Putamen (tissue), 1 donor: Measurements from ENCODE around the gene UBA7.
A peak's percentile ranks its signal among the peaks of the same experiment; 100 is the strongest.
"Not testable (repeated sequence)": the region's sequence is repeated elsewhere in the genome, so short reads cannot be mapped to it uniquely, and the experiment has no call there.

ENCODE experiments used
- DNase-seq: peaks from one replicate; pipeline ENCODE4 v3.0.0-alpha.2; 2016; ENCODE audit warnings: low spot score

Gene UBA7, protein sequence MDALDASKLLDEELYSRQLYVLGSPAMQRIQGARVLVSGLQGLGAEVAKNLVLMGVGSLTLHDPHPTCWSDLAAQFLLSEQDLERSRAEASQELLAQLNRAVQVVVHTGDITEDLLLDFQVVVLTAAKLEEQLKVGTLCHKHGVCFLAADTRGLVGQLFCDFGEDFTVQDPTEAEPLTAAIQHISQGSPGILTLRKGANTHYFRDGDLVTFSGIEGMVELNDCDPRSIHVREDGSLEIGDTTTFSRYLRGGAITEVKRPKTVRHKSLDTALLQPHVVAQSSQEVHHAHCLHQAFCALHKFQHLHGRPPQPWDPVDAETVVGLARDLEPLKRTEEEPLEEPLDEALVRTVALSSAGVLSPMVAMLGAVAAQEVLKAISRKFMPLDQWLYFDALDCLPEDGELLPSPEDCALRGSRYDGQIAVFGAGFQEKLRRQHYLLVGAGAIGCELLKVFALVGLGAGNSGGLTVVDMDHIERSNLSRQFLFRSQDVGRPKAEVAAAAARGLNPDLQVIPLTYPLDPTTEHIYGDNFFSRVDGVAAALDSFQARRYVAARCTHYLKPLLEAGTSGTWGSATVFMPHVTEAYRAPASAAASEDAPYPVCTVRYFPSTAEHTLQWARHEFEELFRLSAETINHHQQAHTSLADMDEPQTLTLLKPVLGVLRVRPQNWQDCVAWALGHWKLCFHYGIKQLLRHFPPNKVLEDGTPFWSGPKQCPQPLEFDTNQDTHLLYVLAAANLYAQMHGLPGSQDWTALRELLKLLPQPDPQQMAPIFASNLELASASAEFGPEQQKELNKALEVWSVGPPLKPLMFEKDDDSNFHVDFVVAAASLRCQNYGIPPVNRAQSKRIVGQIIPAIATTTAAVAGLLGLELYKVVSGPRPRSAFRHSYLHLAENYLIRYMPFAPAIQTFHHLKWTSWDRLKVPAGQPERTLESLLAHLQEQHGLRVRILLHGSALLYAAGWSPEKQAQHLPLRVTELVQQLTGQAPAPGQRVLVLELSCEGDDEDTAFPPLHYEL

DNA sequence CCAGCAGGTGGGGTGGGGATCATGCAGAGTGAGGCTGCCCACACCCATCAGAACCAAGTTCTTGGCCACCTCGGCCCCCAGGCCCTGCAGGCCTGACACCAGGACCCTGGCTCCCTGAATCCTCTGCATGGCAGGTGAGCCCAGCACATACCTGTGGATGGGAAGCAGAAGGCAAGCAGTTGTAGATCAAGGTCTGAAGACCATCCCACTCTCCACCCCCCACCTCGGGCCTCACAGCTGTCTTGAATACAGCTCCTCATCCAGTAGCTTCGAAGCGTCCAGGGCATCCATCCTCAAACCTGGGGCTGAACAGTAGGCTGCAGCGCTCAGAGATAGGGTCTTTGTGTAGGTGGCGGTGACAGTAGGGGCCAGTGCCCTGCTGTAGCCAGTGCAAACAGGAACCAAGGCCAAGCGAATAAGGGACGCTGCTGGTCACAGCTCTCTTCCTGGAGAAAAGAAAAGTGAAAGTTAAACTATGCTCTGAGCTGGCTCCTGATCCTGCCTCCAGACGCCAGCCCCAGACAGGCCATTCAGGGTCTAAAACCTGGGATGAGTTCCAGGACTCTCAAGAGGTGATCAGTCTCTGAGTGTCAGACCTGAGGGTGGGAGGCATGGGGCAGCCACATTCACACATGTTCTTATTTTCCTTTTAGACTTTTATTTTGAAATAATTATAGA is at the start of gene UBA7:
UBA7 (minus strand) TSS at position 457 of the 678 bp plus-strand sequence; CDS start at position 291, 166 bp downstream.
- no peak for DNase-seq

- no peak for DNase-seq
These were observed 46.0 kb upstream of the UBA7 start for GRCh38 chr3:49859576-49860305.

- peak; percentile 91 for DNase-seq
These were observed 42.6 kb upstream of the UBA7 start, which contains the start of gene TRAIP for GRCh38 chr3:49856181-49857005. Gene TRAIP (minus strand): TSS chr3:49856564. CDS start chr3:49856453, 111 bp downstream.

DNA sequence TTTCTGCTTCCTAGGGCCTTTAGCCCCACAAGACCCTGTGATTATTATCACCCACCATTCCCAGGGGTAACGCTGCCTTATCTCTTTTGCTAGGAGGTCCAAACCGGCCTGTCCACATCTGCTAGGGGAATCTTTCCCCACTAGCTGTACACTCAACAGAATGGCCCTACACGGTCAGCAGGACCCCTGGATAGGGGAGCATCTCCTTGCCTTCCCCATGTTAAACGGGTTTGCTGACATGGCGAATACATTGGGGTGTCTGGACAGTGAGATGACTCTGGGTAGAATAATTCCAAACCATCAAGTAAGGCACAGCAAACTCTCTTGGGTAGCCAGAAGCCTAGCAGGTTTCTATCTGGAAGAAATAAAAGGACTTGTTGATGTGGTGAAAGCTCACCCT is 41.9 kb upstream of the UBA7 start:
- no peak for DNase-seq

DNA sequence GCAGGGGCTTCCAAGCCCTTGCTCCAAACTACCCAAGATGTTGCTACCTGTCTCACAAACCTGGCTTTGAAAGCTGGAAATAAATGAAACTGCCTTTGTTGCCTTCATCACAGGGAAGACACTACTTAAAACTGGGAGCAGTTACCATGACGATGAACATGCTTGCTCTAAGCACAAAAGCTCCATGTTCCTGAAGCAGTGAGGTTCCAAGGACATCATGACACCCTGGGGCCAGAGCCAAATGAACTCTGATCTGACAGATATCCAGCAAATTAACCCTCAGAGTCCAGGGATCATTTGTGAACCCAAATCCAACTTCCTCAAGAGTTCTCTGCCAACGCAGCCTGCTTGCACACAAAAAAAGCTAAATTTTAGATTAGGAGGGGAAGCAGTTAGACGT is 31.9 kb upstream of the UBA7 start:
- no peak for DNase-seq

DNA sequence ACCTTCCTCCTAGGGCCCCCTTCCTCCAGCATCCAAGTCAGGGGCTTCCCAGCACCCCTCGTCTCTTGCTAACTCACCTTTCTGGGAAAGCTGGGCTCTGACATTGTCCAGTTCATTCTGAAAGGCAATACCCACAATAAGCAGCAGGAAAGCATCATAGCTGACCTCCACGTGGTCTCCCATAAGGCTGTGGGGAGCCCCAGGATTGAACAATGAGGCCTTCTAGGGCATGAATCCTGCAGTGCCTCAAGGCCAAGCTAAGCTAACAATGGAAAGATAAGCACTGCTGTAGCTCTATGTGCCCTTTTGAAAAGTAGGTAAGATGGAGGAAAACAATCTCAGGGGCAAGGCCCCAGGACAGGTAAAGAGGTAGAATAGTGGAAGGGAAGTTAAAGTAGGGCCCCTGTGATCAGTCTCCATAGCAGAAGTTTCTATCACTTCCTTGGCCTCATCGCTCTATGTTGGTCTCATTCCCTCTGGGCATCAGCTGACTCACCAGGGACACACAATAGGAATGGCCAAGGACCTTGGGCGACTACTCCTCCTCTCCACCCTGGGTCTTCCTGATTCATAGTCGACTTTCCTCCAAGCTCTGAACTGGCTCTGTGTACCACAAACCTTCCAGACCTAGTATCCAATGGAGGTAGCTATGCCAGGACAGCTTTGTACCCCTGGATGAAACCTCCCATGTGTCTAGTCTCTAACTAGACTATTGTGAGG is 30.9 kb upstream of the UBA7 start:
- DNase-seq, result no peak

GRCh38 chr3:49842843-49843517 is 29.2 kb upstream of the UBA7 start:
- no peak for DNase-seq

DNA sequence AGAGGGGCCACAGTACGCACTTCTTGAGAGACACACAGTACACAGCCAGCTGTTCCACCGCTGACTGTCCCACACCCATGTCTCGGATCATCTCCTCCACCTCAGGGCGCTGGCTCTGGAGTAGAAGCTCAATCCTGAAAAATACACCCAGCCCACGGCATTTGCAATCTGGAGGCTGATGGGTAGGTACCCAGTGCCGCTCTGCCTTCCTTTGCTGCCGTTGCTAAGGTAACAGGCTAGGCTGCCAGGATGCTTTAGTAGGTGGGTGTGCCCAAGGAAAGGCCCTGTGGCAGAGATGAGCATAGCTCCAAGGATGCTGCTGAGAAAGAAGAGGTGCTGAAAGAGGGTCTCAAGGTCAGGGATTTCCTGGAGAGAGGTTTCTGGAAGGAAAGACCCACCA is 28.1 kb upstream of the UBA7 start:
- peak; percentile 82 for DNase-seq

DNA sequence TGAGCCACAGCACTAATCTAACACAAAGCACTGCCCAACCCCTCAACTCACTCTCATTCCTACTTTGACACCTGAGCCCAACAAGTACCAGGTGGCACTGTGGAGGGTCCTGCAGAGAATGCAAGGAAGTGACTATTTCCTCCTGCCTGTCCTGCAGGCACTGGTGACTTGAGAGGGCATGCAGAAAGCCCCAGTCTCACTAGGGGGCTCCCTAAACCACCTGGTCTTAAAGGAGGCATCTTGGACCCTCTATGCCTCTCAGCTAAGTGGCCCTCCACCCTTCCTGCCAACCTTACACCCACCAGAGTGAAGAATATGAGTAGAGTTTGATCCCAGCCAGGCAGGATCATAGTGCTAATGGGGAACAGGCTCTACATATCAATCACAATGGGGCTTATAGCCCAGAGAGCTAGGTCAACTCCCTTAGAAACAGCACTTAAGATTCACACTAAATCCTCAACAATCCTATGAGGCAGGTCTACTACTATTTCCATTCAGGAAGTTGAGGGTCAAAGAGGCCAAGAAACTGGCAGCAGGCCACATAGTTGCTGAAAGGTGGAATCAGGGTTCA is 27.5 kb upstream of the UBA7 start:
- no peak for DNase-seq

GRCh38 chr3:49840388-49840787 is 26.6 kb upstream of the UBA7 start:
- no peak for DNase-seq

- DNase-seq, result peak; percentile 79
These were observed 25.5 kb upstream of the UBA7 start for GRCh38 chr3:49839193-49839809.

DNA sequence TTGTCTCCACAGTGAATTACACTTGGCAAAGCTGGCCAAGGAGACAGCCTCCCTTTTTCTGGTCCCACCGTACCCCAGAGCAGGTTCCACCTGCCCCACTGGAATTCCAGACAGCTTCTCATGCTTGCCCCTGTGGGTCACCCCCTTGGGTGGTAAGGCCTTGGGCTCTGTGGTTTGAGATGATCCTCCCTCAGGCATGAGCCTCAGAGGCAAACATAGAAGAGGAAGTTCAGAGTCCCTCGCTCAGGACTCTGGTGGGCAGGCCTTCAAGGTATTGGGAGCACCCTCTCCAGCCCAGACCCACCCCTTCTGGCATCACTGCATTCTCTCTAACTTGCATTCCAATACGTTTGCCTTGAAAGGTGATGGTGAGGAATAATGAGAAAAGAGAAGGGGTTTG is 17.6 kb upstream of the UBA7 start:
- no peak for DNase-seq

DNA sequence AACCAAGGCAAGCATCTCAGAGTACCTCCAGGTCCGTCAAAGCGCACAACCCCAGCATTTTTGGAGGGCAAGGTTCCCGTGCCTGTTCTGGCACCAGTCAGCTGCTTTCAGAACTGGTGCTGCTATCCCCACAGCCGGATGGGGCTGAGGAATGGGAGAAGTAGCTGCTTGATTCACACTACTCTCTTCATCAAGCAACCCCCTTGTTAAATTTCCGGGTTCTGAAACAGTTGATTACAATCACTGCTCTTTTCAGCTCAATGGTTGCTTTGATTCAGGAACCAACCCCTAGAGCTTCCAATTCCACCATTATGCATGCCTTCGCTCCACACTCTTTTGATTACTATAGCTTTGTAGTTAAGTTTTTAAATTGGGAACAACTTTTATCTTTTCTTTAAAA is 12.3 kb upstream of the UBA7 start:
- DNase-seq, result no peak

GRCh38 chr3:49823131-49823530 is 9.4 kb upstream of the UBA7 start:
- DNase-seq, result not testable (repeated sequence)

GRCh38 chr3:49812916-49813496 is 747 bp downstream of the UBA7 start:
- no peak for DNase-seq

GRCh38 chr3:49807431-49808114 is 6.2 kb downstream of the UBA7 start:
- DNase-seq, result no peak

GRCh38 chr3:49806850-49807249 is 6.9 kb downstream of the UBA7 start:
- DNase-seq, result no peak
